NK-92 treated with Interleukin-12 subunit alpha and Interleukin-12 subunit beta, amount 100 ng/mL, for 24 hours (cell line): ENCODE data around the gene HCRT.
A peak's percentile ranks its signal among the peaks of the same experiment; 100 is the strongest.
"Not testable (repeated sequence)": the region's sequence is repeated elsewhere in the genome, so short reads cannot be mapped to it uniquely, and the experiment has no call there.

ENCODE experiments used
- DNase-seq: peaks from one replicate; lab custom pipeline; 2025; lab: John Stamatoyannopoulos, UW

The HCRT gene

GRCh38 chr17:42179911-42180410 is 5.3 kb downstream of the HCRT start:
- DNase-seq = no peak

GRCh38 chr17:42179335-42179734 is 5.9 kb downstream of the HCRT start:
- DNase-seq = no peak

- DNase-seq = no peak
Measured at GRCh38 chr17:42178817-42179216, 6.4 kb downstream of the HCRT start.

GRCh38 chr17:42177684-42178083 is 7.6 kb downstream of the HCRT start:
- DNase-seq = no peak

- DNase-seq = no peak
Measured at GRCh38 chr17:42174126-42174783, 11.0 kb downstream of the HCRT start.

- no peak for DNase-seq
Measured at GRCh38 chr17:42171831-42172230, 13.4 kb downstream of the HCRT start.

- no peak for DNase-seq
Measured at GRCh38 chr17:42169351-42169750, 15.9 kb downstream of the HCRT start.

GRCh38 chr17:42167807-42168206 is 17.4 kb downstream of the HCRT start:
- no peak for DNase-seq

- DNase-seq = no peak
Measured at GRCh38 chr17:42166196-42166763, 19.0 kb downstream of the HCRT start.

- no peak for DNase-seq
Measured at GRCh38 chr17:42165751-42166150, 19.5 kb downstream of the HCRT start.

GRCh38 chr17:42163696-42164407 is 21.4 kb downstream of the HCRT start:
- no peak for DNase-seq

GRCh38 chr17:42163113-42163512 is 22.1 kb downstream of the HCRT start:
- peak; percentile 6 for DNase-seq

- no peak for DNase-seq
Measured at GRCh38 chr17:42160531-42160910, 24.7 kb downstream of the HCRT start.

- DNase-seq = no peak
Measured at GRCh38 chr17:42159796-42160530, 25.3 kb downstream of the HCRT start.

- no peak for DNase-seq
Measured at GRCh38 chr17:42155614-42156045, 29.6 kb downstream of the HCRT start.

GRCh38 chr17:42153919-42154742 is 31.1 kb downstream of the HCRT start:
- no peak for DNase-seq

GRCh38 chr17:42146911-42147607 is 38.2 kb downstream of the HCRT start:
- no peak for DNase-seq

GRCh38 chr17:42143138-42143537 is 42.1 kb downstream of the HCRT start:
- not testable (repeated sequence) for DNase-seq

- no peak for DNase-seq
Measured at GRCh38 chr17:42142371-42142896, 42.8 kb downstream of the HCRT start.

- DNase-seq = no peak
Measured at GRCh38 chr17:42141382-42141781, 43.9 kb downstream of the HCRT start.

GRCh38 chr17:42140690-42141089 is 44.6 kb downstream of the HCRT start:
- DNase-seq = not testable (repeated sequence)
